NOMO-1 treated with dmso at 0.1 percent for 144 hours (cell line): ENCODE data around the gene SERPINA12.
"Not testable (repeated sequence)": the region's sequence is repeated elsewhere in the genome, so short reads cannot be mapped to it uniquely, and the experiment has no call there.

ENCODE experiments used
- DNase-seq: peaks from one replicate; lab custom pipeline; 2025; ENCODE audit not compliant: unreplicated experiment; lab: John Stamatoyannopoulos, UW

SERPINA12 gene

GRCh38 chr14:94538070-94538740 is 28.9 kb upstream of the SERPINA12 start:
- DNase-seq: no peak

GRCh38 chr14:94536836-94537235 is 27.6 kb upstream of the SERPINA12 start:
- DNase-seq: no peak

GRCh38 chr14:94535506-94535905 is 26.2 kb upstream of the SERPINA12 start:
- DNase-seq: no peak

- DNase-seq: no peak
Measured at GRCh38 chr14:94532447-94532846, 23.2 kb upstream of the SERPINA12 start.

- no peak for DNase-seq
Measured at GRCh38 chr14:94531187-94531586, 21.9 kb upstream of the SERPINA12 start.

- DNase-seq: no peak
Measured at GRCh38 chr14:94524093-94524492, 14.8 kb upstream of the SERPINA12 start.

- DNase-seq: no peak
Measured at GRCh38 chr14:94523265-94523664, 14.0 kb upstream of the SERPINA12 start.

GRCh38 chr14:94522115-94522724 is 13.0 kb upstream of the SERPINA12 start:
- no peak for DNase-seq

GRCh38 chr14:94521375-94522114 is 12.3 kb upstream of the SERPINA12 start:
- no peak for DNase-seq

GRCh38 chr14:94517641-94518257 is 8.5 kb upstream of the SERPINA12 start:
- DNase-seq: no peak

- no peak for DNase-seq
Measured at GRCh38 chr14:94517248-94517640, 8.0 kb upstream of the SERPINA12 start.

GRCh38 chr14:94515856-94516255 is 6.6 kb upstream of the SERPINA12 start:
- no peak for DNase-seq

- DNase-seq: no peak
Measured at GRCh38 chr14:94515426-94515825, 6.2 kb upstream of the SERPINA12 start.

- no peak for DNase-seq
Measured at GRCh38 chr14:94514351-94514750, 5.1 kb upstream of the SERPINA12 start.

GRCh38 chr14:94510481-94510880 is 1.2 kb upstream of the SERPINA12 start:
- not testable (repeated sequence) for DNase-seq

GRCh38 chr14:94505641-94506040 is 3.6 kb downstream of the SERPINA12 start:
- DNase-seq: no peak

- no peak for DNase-seq
Measured at GRCh38 chr14:94505206-94505605, 4.1 kb downstream of the SERPINA12 start.

- no peak for DNase-seq
Measured at GRCh38 chr14:94501588-94502516, 7.4 kb downstream of the SERPINA12 start.

- no peak for DNase-seq
Measured at GRCh38 chr14:94500264-94500663, 9.0 kb downstream of the SERPINA12 start.

GRCh38 chr14:94499673-94500072 is 9.6 kb downstream of the SERPINA12 start:
- no peak for DNase-seq

- no peak for DNase-seq
Measured at GRCh38 chr14:94498215-94498614, 11.1 kb downstream of the SERPINA12 start.
